AG09309 (cell line): ENCODE results near the gene GAB1.

Source experiments
- DNase-seq: peaks from one replicate; pipeline ENCODE4 v3.0.0-alpha.2; 2010; ENCODE audit warnings: low read depth
- H3K4me3 ChIP-seq: 2 replicates; pipeline ENCODE4 v1.5.1; 2011; ENCODE audit warnings: mild to moderate bottlenecking, low read depth, low read length, moderate library complexity; ENCODE audit not compliant: control insufficient read depth
- CTCF ChIP-seq: IDR thresholded peaks from 2 replicates; pipeline ENCODE4 v1.5.1; 2011; ENCODE audit warnings: mild to moderate bottlenecking, low read depth, low read length, inconsistent platforms; ENCODE audit not compliant: insufficient read depth, control insufficient read depth; ENCODE audit errors: missing control alignments

Gene GAB1

GRCh38 chr4:143335979-143336780, 496 bp upstream of the GAB1 start:
- peak overlapping the region; percentile 62 for H3K4me3 ChIP-seq
- DNase-seq, result no peak
- no peak for TF ChIP-seq CTCF

- H3K4me3 ChIP-seq, result peak overlapping the region; percentile 62
- DNase-seq, result no peak
- TF ChIP-seq CTCF, result no peak
These were observed 1.1 kb downstream of the GAB1 start for GRCh38 chr4:143337600-143338287.

- TF ChIP-seq CTCF, result no peak
- no peak for DNase-seq
- peak overlapping the region; percentile 62; the same call in 1 of the 2 replicates for H3K4me3 ChIP-seq
These were observed 1.6 kb downstream of the GAB1 start for GRCh38 chr4:143338313-143338712.

DNA sequence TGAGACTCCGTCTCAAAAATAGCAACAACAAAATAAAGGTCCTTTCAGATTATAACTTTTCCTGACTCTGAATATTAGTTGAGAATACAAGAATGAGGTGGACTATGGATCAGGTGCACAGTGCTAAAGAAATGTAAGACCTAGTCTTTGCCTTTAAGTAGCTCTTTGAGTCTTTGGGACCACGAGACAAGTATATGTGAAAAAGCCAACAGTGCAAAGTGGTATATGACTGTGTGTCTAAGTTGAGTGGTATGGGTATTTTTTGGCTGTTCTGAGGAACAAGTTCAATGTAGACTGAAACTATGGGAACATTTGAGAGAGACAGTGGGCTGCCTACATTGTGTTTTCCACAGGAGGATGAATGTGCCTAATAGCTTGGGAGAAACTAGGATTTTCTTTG, 2.8 kb downstream of the GAB1 start:
- no peak overlapping the region for H3K4me3 ChIP-seq
- TF ChIP-seq CTCF, result no peak
- no peak for DNase-seq

DNA sequence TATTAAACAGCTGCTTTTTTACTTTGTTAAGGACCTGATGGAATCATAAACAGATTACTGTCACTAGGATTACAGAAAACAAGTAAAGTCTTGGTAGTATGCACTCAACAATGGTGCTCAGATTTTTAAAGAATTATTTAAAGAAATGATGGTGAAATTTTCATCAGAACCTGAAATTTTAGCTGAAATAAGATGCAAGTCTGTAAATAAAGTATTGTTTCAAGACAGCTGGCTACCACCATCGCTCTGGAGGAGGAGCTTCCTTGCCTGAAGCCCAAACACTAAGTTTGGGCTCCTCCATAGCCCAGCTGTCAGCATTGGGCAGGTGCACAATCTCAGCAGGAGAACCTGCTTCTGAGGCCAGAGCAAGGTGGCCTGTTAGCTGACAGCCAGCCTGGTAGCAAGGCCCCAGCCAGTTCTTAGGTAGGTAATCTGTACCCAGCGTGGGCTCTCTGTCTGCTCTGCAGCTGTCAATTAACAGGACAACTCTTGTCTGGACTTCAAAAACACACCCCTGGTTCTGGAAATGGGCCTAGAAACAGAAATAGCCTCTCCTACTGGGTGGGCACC, 4.6 kb downstream of the GAB1 start:
- no peak for TF ChIP-seq CTCF

DNA sequence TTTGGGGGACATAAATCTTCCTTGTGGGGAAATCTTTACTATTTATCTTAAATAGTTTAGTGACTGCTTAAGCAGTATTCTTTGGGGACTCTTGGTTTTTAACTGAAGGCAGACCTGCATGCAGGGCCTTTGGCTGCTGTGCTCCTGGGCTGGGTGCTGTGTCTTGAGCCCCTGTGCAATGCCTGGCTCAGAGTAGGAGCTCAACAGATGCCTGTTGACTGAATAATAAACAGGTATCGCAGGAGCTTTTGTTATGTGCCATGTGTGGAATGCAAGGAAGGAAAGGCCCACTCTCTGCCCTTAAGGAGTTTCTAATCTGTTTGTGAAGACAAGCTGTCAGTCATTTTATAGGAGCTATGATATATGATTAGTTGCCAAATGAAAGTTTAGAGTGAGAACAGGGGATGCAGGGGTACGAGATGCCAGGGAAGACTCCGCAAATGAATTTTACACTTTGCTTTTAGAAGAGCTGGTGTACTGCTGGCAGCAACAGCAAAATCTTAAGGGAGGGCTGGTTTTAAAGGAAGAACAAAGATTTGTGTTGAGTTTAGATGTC, 6.7 kb downstream of the GAB1 start:
- no peak for DNase-seq
- no peak for TF ChIP-seq CTCF
- H3K4me3 ChIP-seq, result no peak overlapping the region

More for the DNA sequence above, 4.6 kb downstream of the GAB1 start:
- H3K4me3 ChIP-seq, result no peak overlapping the region
- no peak for DNase-seq
